HCT116 (cell line): Measurements from ENCODE around the gene IL4. TPM values are rescaled to one million over a fixed set of nuclear protein-coding genes. Genes with fewer than 3 reads are reported as not detected.
"Not testable (repeated sequence)": the region's sequence is repeated elsewhere in the genome, so short reads cannot be mapped to it uniquely, and the experiment has no call there.

Experiments
- ATAC-seq: fragments of 200-7000 bp; cut with Tn5 transposase; 2 replicates; pipeline ENCODE4 v1.9.1; 2020; ENCODE audit warnings: mild to moderate bottlenecking, moderate library complexity
- BruUV-seq: library from RNA; stranded (reverse); fragments of 400-500 nt; replicated peaks from 2 replicates; lab custom pipeline; 2021; lab: Mats Ljungman, UMichigan
- CTCF ChIA-PET: fragments of 300-600 bp; sonication (Branson Sonifier 250); formaldehyde crosslinking; loops from one replicate; lab custom pipeline; 2021; ENCODE audit warnings: antibody characterized with exemption; lab: Charles Lee
- POLR2A ChIA-PET: fragments of 300-600, 350-600 bp; sonication (Branson Sonifier 250); formaldehyde crosslinking; loops from one replicate; lab custom pipeline; 2021; ENCODE audit warnings: antibody characterized with exemption; lab: Charles Lee
- RAD21 ChIA-PET, 2 experiments: fragments of 300-600 bp; sonication (Branson Sonifier 250); formaldehyde crosslinking; loops; one replicate each; lab custom pipeline; 2023; ENCODE audit warnings: low total read pairs in 2 of 2; ENCODE audit not compliant: uncharacterized antibody in 2 of 2, unreplicated experiment in 2 of 2, low non-redundant PET in 1 of 2; lab: Charles Lee
- DNase-seq: peaks from one replicate; pipeline ENCODE4 v3.0.0-alpha.2; 2010; ENCODE audit warnings: low read depth, low spot score
- H2AFZ ChIP-seq: fragments of 200-600 bp; shearing (Covaris generic), sonication (generic); 2 replicates; pipeline ENCODE4 v1.6.1; 2017; ENCODE audit warnings: low read depth, mixed run types, mixed read lengths, antibody characterized with exemption, low read length; ENCODE audit not compliant: poor library complexity, severe bottlenecking
- H3K27ac ChIP-seq: 2 replicates; pipeline ENCODE4 v1.5.1; 2012; ENCODE audit warnings: low read depth, low read length
- H3K27me3 ChIP-seq: fragments of 200-600 bp; sonication (generic); 2 replicates; pipeline ENCODE4 v1.6.1; 2016; ENCODE audit warnings: mixed run types, low read length, mixed read lengths; ENCODE audit not compliant: insufficient read depth
- H3K36me3 ChIP-seq, 2 experiments: fragments of 200-500 bp in 1 of 2; fragments of 200-600 bp in 1 of 2; sonication (Bioruptor generic) in 1 of 2; sonication (generic) in 1 of 2; 2 replicates each; pipeline versions ENCODE4 v1.5.1 to v1.6.1; 2014 to 2016; ENCODE audit warnings: low read length in 2 of 2, inconsistent platforms in 1 of 2, mixed read lengths in 1 of 2, mixed run types in 1 of 2; ENCODE audit not compliant: insufficient read depth in 2 of 2, control insufficient read depth in 1 of 2
- H3K4me1 ChIP-seq, 2 experiments: fragments of 200-600 bp in 1 of 2; sonication (generic) in 1 of 2; 2 replicates each; pipeline versions ENCODE4 v1.5.1 to v1.6.1; 2012 to 2017; ENCODE audit warnings: low read length in 2 of 2, inconsistent platforms in 1 of 2, mild to moderate bottlenecking in 1 of 2, mixed read lengths in 1 of 2, mixed run types in 1 of 2, moderate library complexity in 1 of 2; ENCODE audit not compliant: insufficient read depth in 2 of 2, control insufficient read depth in 1 of 2
- H3K4me2 ChIP-seq: fragments of 200-600 bp; sonication (generic); 2 replicates; pipeline ENCODE4 v1.6.1; 2017; ENCODE audit warnings: mixed run types, low read length, mixed read lengths
- H3K4me3 ChIP-seq, 2 experiments: fragments of 200-600 bp in 1 of 2; sonication (generic) in 1 of 2; replicated peaks in 1 of 2; 2 replicates each; pipeline ENCODE4 v1.5.1; 2011 to 2016; ENCODE audit warnings: low read length in 2 of 2, control low read depth in 1 of 2, low read depth in 1 of 2, mild to moderate bottlenecking in 1 of 2, mixed read lengths in 1 of 2, mixed run types in 1 of 2
- H3K79me2 ChIP-seq: fragments of 200-600 bp; sonication (generic); 2 replicates; pipeline ENCODE4 v1.6.1; 2017; ENCODE audit warnings: mild to moderate bottlenecking, mixed run types, low read length, moderate library complexity, mixed read lengths; ENCODE audit not compliant: insufficient read depth
- H3K9ac ChIP-seq: fragments of 200-600 bp; sonication (generic); 2 replicates; pipeline ENCODE4 v1.6.1; 2016; ENCODE audit warnings: low read length, mixed read lengths
- H3K9me2 ChIP-seq: fragments of 200-600 bp; sonication (generic), shearing (Covaris generic); 2 replicates; pipeline ENCODE4 v1.6.1; 2017; ENCODE audit warnings: mixed run types, mild to moderate bottlenecking, moderate library complexity; ENCODE audit not compliant: insufficient read depth
- H3K9me3 ChIP-seq, 2 experiments: fragments of 200-500 bp in 1 of 2; fragments of 200-600 bp in 1 of 2; sonication (Bioruptor generic) in 1 of 2; sonication (generic) in 1 of 2; 2 replicates each; pipeline ENCODE4 v1.6.1; 2014 to 2017; ENCODE audit warnings: low read length in 2 of 2, mixed read lengths in 2 of 2, inconsistent platforms in 1 of 2, low read depth in 1 of 2, mild to moderate bottlenecking in 1 of 2, mixed run types in 1 of 2, moderate library complexity in 1 of 2; ENCODE audit not compliant: control insufficient read depth in 1 of 2, insufficient read depth in 1 of 2
- H4K20me1 ChIP-seq: fragments of 200-600 bp; sonication (generic), shearing (Covaris generic); 2 replicates; pipeline ENCODE4 v1.6.1; 2017; ENCODE audit warnings: mixed run types, mild to moderate bottlenecking, moderate library complexity; ENCODE audit not compliant: insufficient read depth
- ELF1 ChIP-seq: IDR thresholded peaks from 2 replicates; pipeline ENCODE4 v1.6.1; 2012; ENCODE audit warnings: low read depth, borderline replicate concordance
- EZH2 ChIP-seq: fragments of 200-600 bp; sonication (generic); IDR thresholded peaks from 2 replicates; pipeline ENCODE4 v1.6.1; 2017; ENCODE audit warnings: antibody characterized with exemption, mixed run types
- EZH2phosphoT487 ChIP-seq: fragments of 200-600 bp; IDR thresholded peaks from 2 replicates; pipeline ENCODE4 v1.6.1; 2018; ENCODE audit warnings: antibody characterized with exemption, borderline replicate concordance
- JUND ChIP-seq: IDR thresholded peaks from 2 replicates; pipeline ENCODE4 v1.6.1; 2012
- SIN3A ChIP-seq: IDR thresholded peaks from 2 replicates; pipeline ENCODE4 v1.6.1; 2012; ENCODE audit warnings: low read depth
- ZBTB33 ChIP-seq: IDR thresholded peaks from 2 replicates; pipeline ENCODE4 v1.6.1; 2011; ENCODE audit warnings: mild to moderate bottlenecking, low read length, moderate library complexity; ENCODE audit not compliant: insufficient replicate concordance; ENCODE audit errors: extremely low read depth
- ZFX ChIP-seq: fragments of 450-650 bp; IDR thresholded peaks from 2 replicates; pipeline ENCODE4 v1.6.1; 2017
- intact Hi-C: fragments of 100-400 bp; cut with micrococcal nuclease; formaldehyde crosslinking; loops from 2 replicates; pipeline ENCODE4 v1.10.0; 2022
- total RNA-seq: library from RNA; stranded (reverse); gene quantifications from one replicate; pipeline ENCODE4 v1.2.1, GENCODE V29; 2021; ENCODE audit not compliant: unreplicated experiment

Gene IL4
- total RNA-seq, 1 experiment from 2014 or later: not detected

- H3K9me2 ChIP-seq, H3K79me2 ChIP-seq, H3K4me1 ChIP-seq, H3K27ac ChIP-seq, DNase-seq, H2AFZ ChIP-seq, H3K4me2 ChIP-seq, ATAC-seq, RAD21 ChIA-PET, H3K9me3 ChIP-seq, H3K9ac ChIP-seq, H3K27me3 ChIP-seq, H4K20me1 ChIP-seq, CTCF ChIA-PET, intact Hi-C loops, POLR2A ChIA-PET, H3K4me3 ChIP-seq, BruUV-seq: not testable (repeated sequence)
- H3K36me3 ChIP-seq: peaks cover 14 to 19% of the 10 kb centered on the region in 2 experiments
Measured at GRCh38 chr5:132633587-132633986, 40.2 kb upstream of the IL4 start.

DNA sequence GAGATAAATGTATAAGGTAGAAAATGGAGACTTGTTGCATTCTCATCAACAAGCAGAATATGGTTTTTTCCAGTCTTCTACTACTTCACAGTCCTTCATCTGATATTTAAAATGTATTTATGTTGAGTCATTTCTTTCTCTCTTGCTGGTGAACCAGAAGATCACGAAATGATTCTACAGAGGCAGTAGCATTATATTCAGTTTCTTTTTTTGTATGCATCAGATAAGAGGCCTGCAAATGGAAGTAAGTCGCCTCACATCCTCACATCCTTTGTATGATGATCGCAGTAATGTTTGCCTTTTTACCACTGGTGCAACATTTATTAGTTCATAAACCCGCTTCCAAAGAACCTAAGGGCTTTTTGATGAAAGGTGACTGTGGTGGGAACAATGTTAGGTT, 37.9 kb upstream of the IL4 start:
- Histone ChIP-seq H3K4me3 (no peak overlapping the region), H2AFZ (no peak overlapping the region), H3K9me2 (no peaks in the 10 kb centered on the region), H3K4me2 (no peak overlapping the region), H3K9me3 (no peaks in the 10 kb centered on the region), H3K9ac (no peak overlapping the region), H4K20me1 (no peaks in the 10 kb centered on the region), H3K27me3 (no peaks in the 10 kb centered on the region), H3K36me3 (peaks cover 28 to 29% of the 10 kb centered on the region in 2 experiments), H3K4me1 (no peaks in the 10 kb centered on the region), H3K79me2 (no peaks in the 10 kb centered on the region; the same call in 1 of the 2 replicates), H3K27ac (no peak overlapping the region)
- no peak for TF ChIP-seq ZBTB33
- TF ChIP-seq JUND: no peak
- no peak for TF ChIP-seq ELF1
- no peak for TF ChIP-seq SIN3A
- no peak for TF ChIP-seq EZH2
- TF ChIP-seq EZH2phosphoT487: no peak
- no peak for TF ChIP-seq ZFX
- DNase-seq (no peak), ATAC-seq (no peak)
- ChIA-PET CTCF (no interaction called here), RAD21 (no interaction called here), POLR2A (no interaction called here)
- intact Hi-C loops: no loop called here
- no TSS peak for BruUV-seq
